Left kidney (tissue), 2 donors: ENCODE data around the gene MLLT1. TPM values are rescaled to one million over a fixed set of nuclear protein-coding genes. Genes with fewer than 3 reads are reported as not detected.

Experiments
- DNase-seq: peaks from one replicate; pipeline ENCODE4 v3.0.0-alpha.2; 2013
- polyA plus RNA-seq: library from polyadenylated mRNA; unstranded; fragments of 120-200 nt; gene quantifications from one replicate; pipeline ENCODE4 v1.2.1, GENCODE V29; 2013; ENCODE audit not compliant: insufficient read length

MLLT1 gene
- polyA plus RNA-seq, 1 donor = 67.6 TPM

- DNase-seq = no peak
These were observed 4.5 kb downstream of the MLLT1 start for GRCh38 chr19:6275170-6275744.

GRCh38 chr19:6274756-6275155 is 5.0 kb downstream of the MLLT1 start:
- DNase-seq = no peak

DNA sequence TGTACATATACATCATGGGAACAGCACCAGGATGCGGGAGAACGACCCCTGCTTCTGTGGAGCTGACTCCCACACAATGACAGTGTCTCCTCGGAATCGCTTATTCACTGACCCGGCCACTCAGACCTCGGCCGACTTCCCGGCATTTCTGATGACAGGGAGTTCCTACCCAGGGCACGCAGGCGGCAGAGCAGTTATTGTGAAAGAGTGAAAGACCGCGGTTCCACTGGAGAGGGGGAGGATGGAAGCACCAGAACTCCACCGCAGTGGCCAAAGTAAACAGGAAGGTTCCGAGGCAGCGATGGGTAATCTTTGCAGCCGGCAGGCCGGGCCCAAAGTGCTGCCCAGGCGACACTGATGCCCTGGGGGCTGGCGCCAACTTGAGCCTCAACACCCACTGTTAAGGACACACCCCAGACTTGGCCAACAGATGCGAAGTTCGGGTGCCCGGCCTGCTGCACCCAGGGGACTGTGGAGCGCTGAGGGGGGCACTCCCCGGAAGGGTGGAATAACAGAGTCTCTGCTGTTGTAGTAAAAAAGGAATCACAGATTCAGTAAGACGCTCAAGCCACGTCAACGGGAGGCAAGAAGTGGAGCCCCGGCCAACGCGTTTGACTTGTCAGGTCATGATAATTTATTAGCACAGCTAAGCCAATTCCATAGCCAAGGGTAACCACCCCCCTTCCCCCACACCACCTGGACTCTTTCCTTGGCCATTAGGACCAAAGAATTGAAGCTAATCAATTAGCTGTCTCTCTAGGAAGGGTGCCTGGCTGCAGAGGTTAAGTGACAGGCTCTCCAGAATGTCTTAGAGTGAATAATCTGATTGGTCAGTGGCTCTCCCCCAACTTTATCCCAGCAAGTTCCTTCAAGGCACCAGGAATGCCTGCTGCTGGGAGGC is 5.8 kb downstream of the MLLT1 start:
- DNase-seq = no peak

- no peak for DNase-seq
These were observed 6.7 kb downstream of the MLLT1 start for GRCh38 chr19:6272913-6273600.

- no peak for DNase-seq
These were observed 7.4 kb downstream of the MLLT1 start for GRCh38 chr19:6272411-6272791.

DNA sequence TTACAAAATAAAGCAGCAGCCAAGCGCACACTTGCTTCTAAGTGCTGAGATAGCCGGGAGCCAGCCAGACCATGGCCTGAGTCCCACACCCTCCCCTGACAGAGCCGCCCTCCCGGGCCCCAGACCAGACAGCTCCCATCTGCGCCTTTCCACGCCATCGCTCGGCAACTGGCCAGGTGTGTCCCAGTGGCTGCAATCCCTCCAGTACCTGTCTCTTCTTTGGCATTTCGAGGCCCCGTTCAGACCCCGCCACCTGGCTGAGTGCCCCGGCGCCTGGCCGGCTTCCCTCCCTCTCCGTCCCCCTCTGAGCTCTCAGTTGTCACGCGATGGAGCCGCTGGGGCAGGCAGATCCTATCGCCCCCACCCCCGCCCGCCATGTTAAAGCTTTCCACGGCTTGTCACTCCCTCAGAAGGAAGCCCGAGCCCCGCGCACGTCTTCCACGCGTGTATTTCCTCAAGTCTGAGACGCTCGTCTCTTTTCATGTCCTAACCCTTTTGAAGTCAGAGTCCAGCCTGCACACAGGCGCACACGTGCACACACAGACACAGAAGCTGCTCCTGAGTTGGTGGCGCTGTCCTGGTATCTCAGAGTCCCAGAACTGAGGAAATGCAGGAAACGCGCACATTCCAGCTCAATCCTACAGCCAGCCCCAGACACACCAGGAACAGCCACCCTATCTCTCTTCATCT is 7.9 kb downstream of the MLLT1 start:
- no peak for DNase-seq

DNA sequence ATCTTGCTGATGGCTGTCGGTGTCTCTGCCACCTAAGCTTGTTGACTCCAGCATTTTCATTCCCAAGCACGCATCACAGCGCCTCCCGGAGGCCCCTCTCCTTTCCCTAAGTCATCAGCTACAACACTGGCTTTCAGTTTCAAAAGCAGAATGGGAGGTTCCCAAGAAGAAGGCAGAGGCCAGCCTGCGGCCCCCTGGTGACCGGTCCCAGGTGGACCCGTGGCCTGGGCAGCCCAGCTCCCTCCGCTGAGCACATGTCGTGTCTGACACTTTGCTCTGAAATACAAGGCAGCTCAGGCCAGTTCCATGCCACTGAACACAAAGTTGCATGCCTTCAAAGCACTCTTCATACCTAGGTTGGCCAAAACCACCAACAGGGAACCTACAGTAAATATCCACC is 8.5 kb downstream of the MLLT1 start:
- DNase-seq = no peak

GRCh38 chr19:6270822-6271221 is 9.0 kb downstream of the MLLT1 start:
- no peak for DNase-seq

GRCh38 chr19:6270076-6270745 is 9.6 kb downstream of the MLLT1 start:
- no peak for DNase-seq

- DNase-seq = no peak
These were observed 10.5 kb downstream of the MLLT1 start for GRCh38 chr19:6269101-6269886.

GRCh38 chr19:6268382-6268771 is 11.4 kb downstream of the MLLT1 start:
- no peak for DNase-seq

- DNase-seq = no peak
These were observed 12.0 kb downstream of the MLLT1 start for GRCh38 chr19:6267552-6268381.

DNA sequence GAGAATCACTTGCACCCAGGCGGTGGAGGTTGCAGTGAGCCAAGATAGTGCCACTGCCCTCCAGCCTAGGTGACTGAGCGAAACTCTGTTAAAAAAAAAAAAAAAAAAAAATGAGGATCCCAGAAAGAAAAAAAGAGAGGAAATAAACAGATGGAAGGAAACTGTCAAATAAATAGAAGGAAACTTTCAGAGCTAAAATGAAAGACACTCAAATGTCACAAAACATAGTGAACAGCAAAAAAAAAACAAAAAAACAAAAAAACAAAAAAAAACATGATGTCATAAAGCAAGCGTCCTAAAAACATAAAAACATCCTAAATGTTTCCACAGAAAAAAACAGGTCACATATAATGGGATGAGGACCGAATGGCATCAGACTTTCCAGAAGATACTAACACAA is 15.0 kb downstream of the MLLT1 start:
- DNase-seq = no peak

GRCh38 chr19:6263735-6264444 is 15.9 kb downstream of the MLLT1 start:
- no peak for DNase-seq

- no peak for DNase-seq
These were observed 16.5 kb downstream of the MLLT1 start for GRCh38 chr19:6263306-6263705.

DNA sequence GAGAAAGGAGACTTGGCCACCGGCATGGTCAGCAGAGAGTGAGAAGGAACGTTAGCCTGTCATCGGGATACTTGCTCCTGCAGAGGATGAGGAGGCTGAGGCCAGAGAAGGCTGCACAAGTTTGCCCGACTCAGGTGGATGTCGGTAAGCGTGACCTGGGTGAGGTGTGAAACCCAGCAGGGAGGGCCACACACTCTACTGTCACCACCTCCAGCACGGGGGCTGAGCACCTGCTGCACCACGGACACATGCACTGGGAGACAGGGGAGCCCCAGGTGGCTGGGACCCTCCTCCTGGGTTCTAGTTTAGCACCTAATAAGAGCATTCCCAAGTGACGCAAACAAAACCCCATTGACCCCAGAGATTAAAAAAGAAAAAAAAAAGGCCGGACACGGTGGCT is 17.3 kb downstream of the MLLT1 start:
- no peak for DNase-seq

DNA sequence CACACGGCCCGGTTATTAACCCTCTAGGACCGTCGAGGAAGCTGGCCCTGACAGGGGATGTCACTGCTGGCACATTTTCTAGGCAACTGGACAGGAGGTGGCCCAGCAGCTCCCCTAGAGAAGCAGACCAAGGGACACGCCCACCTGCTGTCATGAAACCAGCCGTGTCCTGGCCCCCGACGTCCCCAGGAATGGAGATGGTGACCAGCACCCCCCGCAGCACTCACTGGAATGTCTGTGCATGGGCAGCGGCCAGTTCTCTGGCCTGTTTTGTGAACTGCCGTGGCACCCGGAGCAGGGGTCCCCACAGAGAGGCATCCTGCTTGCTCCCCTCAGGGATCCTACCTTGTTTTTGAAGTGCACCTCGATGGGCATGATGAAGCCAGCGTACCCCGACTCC is 17.9 kb downstream of the MLLT1 start:
- DNase-seq = no peak

GRCh38 chr19:6260912-6261650 is 18.7 kb downstream of the MLLT1 start:
- DNase-seq = no peak

GRCh38 chr19:6260376-6260775 is 19.4 kb downstream of the MLLT1 start:
- no peak for DNase-seq
